NB4 (cell line): ENCODE data around the gene ASB1.

ENCODE experiments used
- DNase-seq: peaks from one replicate; pipeline ENCODE4 v3.0.0; 2010; ENCODE audit warnings: low read depth
- H3K4me3 ChIP-seq: one replicate; pipeline ENCODE4 v1.5.1; 2011; ENCODE audit warnings: mild to moderate bottlenecking, low read depth, low read length, moderate library complexity
- CTCF ChIP-seq: IDR thresholded peaks from one replicate; pipeline ENCODE4 v1.5.1; 2012; ENCODE audit warnings: low read depth, low read length
- MAX ChIP-seq: IDR thresholded peaks from 2 replicates; pipeline ENCODE4 v1.6.1; 2011; ENCODE audit warnings: low read depth, low read length
- MYC ChIP-seq: IDR thresholded peaks from 2 replicates; pipeline ENCODE4 v1.6.1; 2011; ENCODE audit warnings: low read depth, low read length
- POLR2A ChIP-seq: IDR thresholded peaks from 2 replicates; pipeline ENCODE4 v1.6.1; 2011; ENCODE audit warnings: mild to moderate bottlenecking; ENCODE audit not compliant: insufficient read length; ENCODE audit errors: extremely low read depth

The ASB1 gene

GRCh38 chr2:238495422-238495821, 68.7 kb downstream of the ASB1 start:
- no peak for DNase-seq
- TF ChIP-seq MYC (no peak), MAX (no peak), CTCF (no peak), POLR2A (no peak)
- H3K4me3 ChIP-seq = no peak overlapping the region

- no peak for TF ChIP-seq MYC
- no peak for TF ChIP-seq CTCF
- TF ChIP-seq MAX = no peak
- no peak for TF ChIP-seq POLR2A
- no peak overlapping the region for H3K4me3 ChIP-seq
- no peak for DNase-seq
Observed at GRCh38 chr2:238496756-238497609, 70.3 kb downstream of the ASB1 start.

- TF ChIP-seq CTCF (no peak), MAX (no peak), MYC (no peak), POLR2A (no peak)
- no peak overlapping the region for H3K4me3 ChIP-seq
- no peak for DNase-seq
Observed at GRCh38 chr2:238497610-238498005, 70.9 kb downstream of the ASB1 start.

- H3K4me3 ChIP-seq = no peak overlapping the region
- no peak for DNase-seq
- no peak for TF ChIP-seq MYC
- TF ChIP-seq CTCF = no peak
- no peak for TF ChIP-seq MAX
- no peak for TF ChIP-seq POLR2A
Observed at GRCh38 chr2:238498188-238498587, 71.5 kb downstream of the ASB1 start.

- H3K4me3 ChIP-seq = no peak overlapping the region
- TF ChIP-seq POLR2A (no peak), CTCF (no peak), MAX (no peak), MYC (no peak)
- DNase-seq = no peak
Observed at GRCh38 chr2:238498691-238499295, 72.1 kb downstream of the ASB1 start.
